Nephron progenitor cell (in vitro differentiated cells): Measurements from ENCODE around the gene GRIK5.

Source experiments
- DNase-seq: peaks from one replicate; pipeline ENCODE4 v3.0.0; 2021
- H3K27ac Mint-ChIP-seq: 2 replicates; pipeline ENCODE4 v1.8.0; 2021; ENCODE audit warnings: mild to moderate bottlenecking, moderate library complexity, mixed read lengths
- H3K27me3 Mint-ChIP-seq: 2 replicates; pipeline ENCODE4 v1.8.0; 2021; ENCODE audit warnings: mild to moderate bottlenecking, low read depth, mixed read lengths; ENCODE audit not compliant: poor library complexity
- H3K36me3 Mint-ChIP-seq: 2 replicates; pipeline ENCODE4 v1.8.0; 2021; ENCODE audit warnings: low read depth, mixed read lengths
- H3K4me1 Mint-ChIP-seq: 2 replicates; pipeline ENCODE4 v1.8.0; 2021; ENCODE audit warnings: mixed read lengths
- H3K4me3 Mint-ChIP-seq: 2 replicates; pipeline ENCODE4 v1.8.0; 2021; ENCODE audit warnings: mild to moderate bottlenecking, moderate library complexity, mixed read lengths
- H3K9me3 Mint-ChIP-seq: 2 replicates; pipeline ENCODE4 v1.8.0; 2021; ENCODE audit warnings: mild to moderate bottlenecking, moderate library complexity, mixed read lengths
- TF ChIP-seq, protein P1 (sequence below): fragments of 200-600 bp; sonication (generic); IDR thresholded peaks from 2 replicates; pipeline ENCODE4 v1.5.0; 2021; ENCODE audit warnings: antibody characterized with exemption

The GRIK5 gene

DNA sequence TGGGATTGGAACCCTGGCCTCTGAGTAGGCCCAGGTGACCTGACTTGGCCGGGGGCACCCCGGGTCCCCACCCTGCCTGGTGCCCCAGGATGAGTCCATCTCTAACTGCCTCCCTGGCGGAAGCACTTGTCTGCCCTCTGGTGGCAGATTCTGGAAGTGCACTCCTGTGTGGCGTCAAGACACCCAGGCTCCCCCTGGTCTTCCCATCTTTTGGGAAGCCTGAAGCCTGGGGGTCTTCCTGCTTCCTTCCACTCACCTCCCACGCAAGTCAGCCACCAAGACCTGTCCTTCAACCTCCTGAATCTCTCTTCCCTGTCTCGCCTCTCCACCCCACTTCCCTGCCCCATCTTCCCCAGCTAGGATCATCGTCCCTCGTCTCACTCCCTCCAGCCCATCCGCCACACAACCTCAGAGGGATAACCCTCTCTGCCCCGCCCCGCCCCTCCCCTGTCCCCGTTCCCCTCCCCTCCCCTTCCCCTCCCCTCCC, 118.3 kb downstream of the GRIK5 start:
- TF ChIP-seq, protein P1, sequence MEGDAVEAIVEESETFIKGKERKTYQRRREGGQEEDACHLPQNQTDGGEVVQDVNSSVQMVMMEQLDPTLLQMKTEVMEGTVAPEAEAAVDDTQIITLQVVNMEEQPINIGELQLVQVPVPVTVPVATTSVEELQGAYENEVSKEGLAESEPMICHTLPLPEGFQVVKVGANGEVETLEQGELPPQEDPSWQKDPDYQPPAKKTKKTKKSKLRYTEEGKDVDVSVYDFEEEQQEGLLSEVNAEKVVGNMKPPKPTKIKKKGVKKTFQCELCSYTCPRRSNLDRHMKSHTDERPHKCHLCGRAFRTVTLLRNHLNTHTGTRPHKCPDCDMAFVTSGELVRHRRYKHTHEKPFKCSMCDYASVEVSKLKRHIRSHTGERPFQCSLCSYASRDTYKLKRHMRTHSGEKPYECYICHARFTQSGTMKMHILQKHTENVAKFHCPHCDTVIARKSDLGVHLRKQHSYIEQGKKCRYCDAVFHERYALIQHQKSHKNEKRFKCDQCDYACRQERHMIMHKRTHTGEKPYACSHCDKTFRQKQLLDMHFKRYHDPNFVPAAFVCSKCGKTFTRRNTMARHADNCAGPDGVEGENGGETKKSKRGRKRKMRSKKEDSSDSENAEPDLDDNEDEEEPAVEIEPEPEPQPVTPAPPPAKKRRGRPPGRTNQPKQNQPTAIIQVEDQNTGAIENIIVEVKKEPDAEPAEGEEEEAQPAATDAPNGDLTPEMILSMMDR, result peak; percentile 100
- Mint-ChIP-seq H3K27me3 (peaks cover 37% of the 10 kb centered on the region), H3K9me3 (no peaks in the 10 kb centered on the region), H3K27ac (no peak overlapping the region), H3K36me3 (no peaks in the 10 kb centered on the region), H3K4me3 (peak overlapping the region; percentile 43), H3K4me1 (peaks cover 20% of the 10 kb centered on the region)
- DNase-seq, result peak; percentile 94
